H9 (cell line): ENCODE measurements around the gene FASLG. TPM values are rescaled to one million over a fixed set of nuclear protein-coding genes. Genes with fewer than 3 reads are reported as not detected.

Experiments used
- DNase-seq: peaks from one replicate; pipeline ENCODE4 v3.0.0-alpha.2; 2017
- H2AFZ ChIP-seq: one replicate; pipeline ENCODE4 v1.6.1; 2013; ENCODE audit warnings: mild to moderate bottlenecking, low read length, control low read depth, moderate library complexity
- H2AK5ac ChIP-seq: 2 replicates; pipeline ENCODE4 v1.6.1; 2013; ENCODE audit warnings: low read length, control low read depth, mixed read lengths; ENCODE audit not compliant: insufficient read length
- H2BK120ac ChIP-seq: one replicate; pipeline ENCODE4 v1.6.1; 2013; ENCODE audit warnings: low read depth, mild to moderate bottlenecking, low read length, control low read depth, inconsistent platforms; ENCODE audit not compliant: poor library complexity, severe bottlenecking
- H2BK12ac ChIP-seq: 2 replicates; pipeline ENCODE4 v1.6.1; 2013; ENCODE audit warnings: low read length, control low read depth, mixed read lengths, low read depth; ENCODE audit not compliant: insufficient read length
- H2BK15ac ChIP-seq: 2 replicates; pipeline ENCODE4 v1.6.1; 2013; ENCODE audit warnings: low read depth, low read length, control low read depth
- H2BK20ac ChIP-seq: one replicate; pipeline ENCODE4 v1.6.1; 2013; ENCODE audit warnings: low read depth, mild to moderate bottlenecking, low read length, control low read depth, inconsistent platforms; ENCODE audit not compliant: poor library complexity, severe bottlenecking
- H2BK5ac ChIP-seq: 2 replicates; pipeline ENCODE4 v1.6.1; 2013; ENCODE audit warnings: low read length, control low read depth, mixed read lengths; ENCODE audit not compliant: insufficient read length
- H3K14ac ChIP-seq: 2 replicates; pipeline ENCODE4 v1.6.1; 2013; ENCODE audit warnings: low read length, control low read depth; ENCODE audit not compliant: insufficient read depth
- H3K18ac ChIP-seq: 2 replicates; pipeline ENCODE4 v1.6.1; 2013; ENCODE audit warnings: low read depth, mild to moderate bottlenecking, mixed read lengths, low read length, control low read depth; ENCODE audit not compliant: insufficient read length
- H3K23ac ChIP-seq: 2 replicates; pipeline ENCODE4 v1.6.1; 2013; ENCODE audit warnings: low read length, control low read depth, mixed read lengths, low read depth; ENCODE audit not compliant: insufficient read length
- H3K23me2 ChIP-seq: 2 replicates; pipeline ENCODE4 v1.6.1; 2013; ENCODE audit warnings: low read depth, mild to moderate bottlenecking, mixed read lengths, low read length, control low read depth; ENCODE audit not compliant: insufficient read length, poor library complexity, severe bottlenecking
- H3K27ac ChIP-seq: 2 replicates; pipeline ENCODE4 v1.5.1; 2013; ENCODE audit warnings: low read length, control low read depth, mixed read lengths, low read depth; ENCODE audit not compliant: insufficient read length
- H3K27me3 ChIP-seq: 2 replicates; pipeline ENCODE4 v1.6.1; 2013; ENCODE audit warnings: low read length, control low read depth, inconsistent platforms; ENCODE audit not compliant: insufficient read depth
- H3K4ac ChIP-seq: 2 replicates; pipeline ENCODE4 v1.6.1; 2013; ENCODE audit warnings: low read depth, mild to moderate bottlenecking, control low read depth, inconsistent platforms, low read length, moderate library complexity
- H3K4me1 ChIP-seq: 2 replicates; pipeline ENCODE4 v1.6.1; 2013; ENCODE audit warnings: low read length, control low read depth, inconsistent platforms; ENCODE audit not compliant: insufficient read depth
- H3K4me2 ChIP-seq: 2 replicates; pipeline ENCODE4 v1.6.1; 2013; ENCODE audit warnings: low read length, control low read depth, mixed read lengths; ENCODE audit not compliant: insufficient read length, insufficient read depth
- H3K56ac ChIP-seq: 2 replicates; pipeline ENCODE4 v1.6.1; 2013; ENCODE audit warnings: low read depth, mild to moderate bottlenecking, mixed read lengths, low read length, control low read depth; ENCODE audit not compliant: insufficient read length
- H3K79me1 ChIP-seq: 2 replicates; pipeline ENCODE4 v1.6.1; 2013; ENCODE audit warnings: low read depth, mild to moderate bottlenecking, moderate library complexity, low read length, control low read depth, inconsistent platforms; ENCODE audit not compliant: insufficient read depth, poor library complexity, severe bottlenecking
- H3K79me2 ChIP-seq: 2 replicates; pipeline ENCODE4 v1.6.1; 2013; ENCODE audit warnings: low read length, control low read depth, inconsistent platforms; ENCODE audit not compliant: insufficient read depth
- H3K9ac ChIP-seq: 2 replicates; pipeline ENCODE4 v1.6.1; 2013; ENCODE audit warnings: low read length, control low read depth, mixed read lengths; ENCODE audit not compliant: insufficient read length; ENCODE audit errors: extremely low read depth
- H3K9me3 ChIP-seq: one replicate; pipeline ENCODE4 v1.6.1; 2013; ENCODE audit warnings: low read depth, low read length, inconsistent platforms; ENCODE audit not compliant: control insufficient read depth
- H3T11ph ChIP-seq: one replicate; pipeline ENCODE4 v1.6.1; 2013; ENCODE audit warnings: mild to moderate bottlenecking, low read length, control low read depth, inconsistent platforms
- H4K20me1 ChIP-seq: one replicate; pipeline ENCODE4 v1.6.1; 2013; ENCODE audit not compliant: control insufficient read depth, insufficient read length, insufficient read depth
- H4K5ac ChIP-seq: 2 replicates; pipeline ENCODE4 v1.6.1; 2013; ENCODE audit warnings: low read depth, mild to moderate bottlenecking, mixed read lengths, low read length, control low read depth; ENCODE audit not compliant: insufficient read length
- H4K8ac ChIP-seq: replicated peaks from 2 replicates; pipeline ENCODE4 v1.6.1; 2013; ENCODE audit warnings: low read length, control low read depth, mixed read lengths, low read depth; ENCODE audit not compliant: insufficient read length
- H4K91ac ChIP-seq: 2 replicates; pipeline ENCODE4 v1.6.1; 2013; ENCODE audit warnings: low read depth, mild to moderate bottlenecking, moderate library complexity, mixed read lengths, low read length, control low read depth; ENCODE audit not compliant: insufficient read length
- H3K27ac Mint-ChIP-seq, 3 experiments: 2 replicates in 2 of 3; 3 replicates in 1 of 3; pipeline ENCODE4 v1.8.0; 2020 to 2021; ENCODE audit warnings: mixed read lengths in 3 of 3, mild to moderate bottlenecking in 1 of 3, moderate library complexity in 1 of 3
- H3K27me3 Mint-ChIP-seq: 2 replicates; pipeline ENCODE4 v1.8.0; 2021; ENCODE audit warnings: low read depth, mild to moderate bottlenecking, moderate library complexity, mixed read lengths
- H3K36me3 Mint-ChIP-seq, 3 experiments: 2 replicates in 2 of 3; 3 replicates in 1 of 3; pipeline ENCODE4 v1.8.0; 2020 to 2021; ENCODE audit warnings: low read depth in 3 of 3, mixed read lengths in 3 of 3; ENCODE audit not compliant: insufficient read depth in 1 of 3
- H3K4me1 Mint-ChIP-seq, 2 experiments: 2 replicates each; pipeline ENCODE4 v1.8.0; 2020; ENCODE audit warnings: mixed read lengths in 2 of 2
- H3K4me3 Mint-ChIP-seq, 2 experiments: 2 replicates in 1 of 2; 3 replicates in 1 of 2; pipeline ENCODE4 v1.8.0; 2020 to 2021; ENCODE audit warnings: mild to moderate bottlenecking in 2 of 2, mixed read lengths in 2 of 2, moderate library complexity in 1 of 2
- H3K9me3 Mint-ChIP-seq, 2 experiments: 2 replicates in 1 of 2; 3 replicates in 1 of 2; pipeline ENCODE4 v1.8.0; 2020; ENCODE audit warnings: mild to moderate bottlenecking in 2 of 2, mixed read lengths in 2 of 2, moderate library complexity in 1 of 2
- CTCF ChIP-seq: fragments of 200-600 bp; sonication (generic); conservative IDR thresholded peaks from 3 replicates; pipeline ENCODE4 v1.8.0; 2021; ENCODE audit warnings: antibody characterized with exemption, mild to moderate bottlenecking
- WGBS: extraction: QIAGEN DNeasy Blood & Tissue Kit; methylation state at CpG from one replicate; pipeline ENCODE4 v1.1.7; 2013; ENCODE audit warnings: missing lambda C conversion rate, low lambda C conversion rate, mixed read lengths; ENCODE audit not compliant: insufficient read length; ENCODE audit errors: extremely low coverage; 5-methylcytosine and 5-hydroxymethylcytosine counted together
- total RNA-seq: library from RNA; stranded (reverse); gene quantifications from 2 replicates; pipeline ENCODE4 v1.2.1, GENCODE V29; 2021

Gene FASLG
- total RNA-seq, 1 experiment from 2014 or later, result not detected

GRCh38 chr1:172609528-172609927, 49.4 kb upstream of the FASLG start:
- Histone ChIP-seq H3K14ac (no peak overlapping the region), H3K79me2 (no peaks in the 10 kb centered on the region), H2AK5ac (no peak overlapping the region), H4K20me1 (no peaks in the 10 kb centered on the region), H2BK5ac (no peak overlapping the region), H3K4ac (no peak overlapping the region), H2BK12ac (no peak overlapping the region), H3K4me2 (no peak overlapping the region), H3K18ac (no peak overlapping the region), H3K27me3 (no peaks in the 10 kb centered on the region), H3K4me1 (no peaks in the 10 kb centered on the region), H2BK20ac (no peak overlapping the region), H3K27ac (no peak overlapping the region), H2AFZ (no peak overlapping the region), H3K23ac (no peak overlapping the region), H2BK120ac (no peak overlapping the region), H4K8ac (no peak overlapping the region), H3K79me1 (no peaks in the 10 kb centered on the region), H4K5ac (no peak overlapping the region), H3K23me2 (no peaks in the 10 kb centered on the region), H3K9ac (no peak overlapping the region), H4K91ac (no peak overlapping the region), H3K9me3 (no peaks in the 10 kb centered on the region), H3T11ph (no peak overlapping the region), H2BK15ac (no peak overlapping the region), H3K56ac (no peak overlapping the region)
- Mint-ChIP-seq H3K9me3 (no peaks in the 10 kb centered on the region; a peak in 1 of 5 replicates), H3K4me1 (no peaks in the 10 kb centered on the region), H3K27me3 (no peaks in the 10 kb centered on the region), H3K36me3 (peaks cover 9 to 29% (median 19%) of the 10 kb centered on the region in 3 experiments; a peak in 6 of 7 replicates), H3K4me3 (no peak overlapping the region), H3K27ac (no peak overlapping the region)
- TF ChIP-seq CTCF, result peak; percentile 65
- no peak for DNase-seq
- WGBS, result no CpG with 5 or more reads among the region's 3 CpGs
